ENCODE results near the gene GPR152.
"Not testable (repeated sequence)": the region's sequence is repeated elsewhere in the genome, so short reads cannot be mapped to it uniquely, and the experiment has no call there.

GPR152 gene

GRCh38 chr11:67407688-67408163, 44.8 kb downstream of the GPR152 start:
- no peak for FAIRE-seq

DNA sequence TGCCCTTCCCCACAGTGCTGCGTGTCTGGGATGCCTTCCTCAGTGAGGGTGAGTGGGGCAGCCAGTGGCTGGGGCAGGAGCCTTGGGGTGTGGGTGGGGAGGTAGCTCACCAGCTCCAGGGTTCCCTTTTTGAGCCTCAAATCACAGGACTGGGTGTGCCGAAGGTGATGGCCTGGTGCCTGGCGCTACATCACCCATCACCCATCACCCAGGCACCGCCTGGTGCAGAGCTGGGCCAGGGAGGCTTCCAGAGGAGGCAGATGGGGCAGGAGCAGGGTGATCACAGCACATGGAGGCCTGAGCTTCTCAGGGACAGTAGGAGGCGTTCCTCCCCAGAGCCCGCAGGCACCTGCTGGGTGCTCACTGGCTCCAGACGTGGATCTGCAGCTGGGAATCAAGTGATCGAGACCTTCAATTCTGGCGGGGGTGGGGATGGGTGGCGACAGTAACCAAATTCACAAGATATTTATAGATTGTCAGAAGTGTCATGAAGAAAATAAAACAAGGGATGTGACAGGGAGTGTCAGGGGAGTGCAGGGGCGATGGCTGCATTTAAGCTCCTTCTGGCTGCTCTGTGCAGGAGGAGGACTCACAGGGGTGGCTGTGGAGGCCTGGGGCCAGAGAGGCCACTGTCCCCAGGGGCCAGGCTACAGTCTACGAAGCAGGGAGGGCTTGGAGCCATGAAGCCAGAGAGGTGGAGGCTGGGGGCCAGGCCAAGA, 45.4 kb downstream of the GPR152 start:
- no peak for FAIRE-seq

- FAIRE-seq, result no peak
Observed at GRCh38 chr11:67406420-67406968, 46.0 kb downstream of the GPR152 start.

DNA sequence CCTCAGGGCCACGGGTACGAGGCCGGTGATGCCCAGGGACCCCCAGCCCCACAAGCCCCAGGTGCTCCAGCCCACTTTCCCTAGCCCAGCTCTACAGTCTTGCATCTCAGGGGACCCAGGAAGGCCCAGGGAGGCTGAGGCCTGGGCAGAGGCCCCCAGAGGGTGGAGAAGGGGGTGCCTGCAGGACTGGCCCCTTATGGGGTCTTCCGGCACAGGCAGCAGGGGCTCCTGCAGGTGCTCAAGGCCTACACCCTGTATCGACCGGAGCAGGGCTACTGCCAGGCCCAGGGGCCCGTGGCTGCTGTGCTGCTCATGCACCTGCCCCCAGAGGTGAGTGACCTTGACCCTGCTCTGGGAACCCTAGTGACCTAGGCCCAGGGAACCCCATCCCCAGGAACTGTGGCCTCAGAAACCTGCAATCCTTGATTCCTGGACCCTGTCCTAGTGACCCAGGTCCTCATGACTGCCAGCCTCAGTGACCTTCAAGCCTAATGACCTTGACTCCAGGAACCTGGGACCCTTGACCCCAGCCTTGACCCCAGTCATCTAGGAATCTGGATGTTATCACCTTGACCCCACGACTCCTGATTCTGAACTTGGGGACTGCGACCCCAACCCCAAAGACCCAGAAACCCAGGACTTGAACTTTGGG, 46.7 kb downstream of the GPR152 start:
- FAIRE-seq, result no peak

DNA sequence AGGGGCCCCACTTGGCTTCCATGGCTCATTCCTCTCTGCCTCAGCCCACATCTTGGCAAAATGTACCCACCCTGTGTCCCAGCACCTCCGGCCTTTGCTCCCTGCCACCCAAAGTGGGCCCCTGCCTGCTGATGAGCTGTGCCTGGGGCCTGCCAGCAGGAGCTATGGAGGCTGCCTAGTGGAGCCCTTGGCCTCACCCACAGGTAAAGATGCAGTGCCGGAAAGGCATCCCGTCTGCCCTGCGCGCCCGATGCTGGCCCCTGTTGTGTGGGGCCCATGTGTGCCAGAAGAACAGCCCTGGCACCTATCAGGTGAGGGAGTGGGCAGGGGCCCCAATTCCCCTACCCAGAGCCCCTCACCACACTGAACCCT, 47.3 kb downstream of the GPR152 start:
- no peak for FAIRE-seq

GRCh38 chr11:67404515-67405195, 47.9 kb downstream of the GPR152 start:
- no peak for FAIRE-seq

DNA sequence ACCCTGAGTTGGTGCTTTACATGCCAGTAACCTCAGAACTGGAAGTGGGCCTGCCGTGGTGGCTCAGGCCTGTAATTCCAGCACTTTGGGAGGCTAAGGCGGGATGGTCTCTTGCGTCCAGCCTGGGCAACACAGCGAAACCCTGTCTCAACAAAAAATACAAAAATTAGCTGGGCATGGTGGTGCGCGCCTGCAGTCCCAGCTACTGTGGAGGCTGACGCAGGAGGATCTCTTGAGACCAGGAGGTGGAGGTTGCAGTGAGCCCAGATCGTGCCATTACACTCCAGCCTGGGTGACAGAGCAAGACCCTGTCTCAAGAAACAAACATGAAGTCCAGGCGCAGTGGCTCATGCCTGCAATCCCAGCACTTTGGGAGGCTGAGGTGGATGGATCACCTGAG, 49.4 kb downstream of the GPR152 start:
- not testable (repeated sequence) for FAIRE-seq

DNA sequence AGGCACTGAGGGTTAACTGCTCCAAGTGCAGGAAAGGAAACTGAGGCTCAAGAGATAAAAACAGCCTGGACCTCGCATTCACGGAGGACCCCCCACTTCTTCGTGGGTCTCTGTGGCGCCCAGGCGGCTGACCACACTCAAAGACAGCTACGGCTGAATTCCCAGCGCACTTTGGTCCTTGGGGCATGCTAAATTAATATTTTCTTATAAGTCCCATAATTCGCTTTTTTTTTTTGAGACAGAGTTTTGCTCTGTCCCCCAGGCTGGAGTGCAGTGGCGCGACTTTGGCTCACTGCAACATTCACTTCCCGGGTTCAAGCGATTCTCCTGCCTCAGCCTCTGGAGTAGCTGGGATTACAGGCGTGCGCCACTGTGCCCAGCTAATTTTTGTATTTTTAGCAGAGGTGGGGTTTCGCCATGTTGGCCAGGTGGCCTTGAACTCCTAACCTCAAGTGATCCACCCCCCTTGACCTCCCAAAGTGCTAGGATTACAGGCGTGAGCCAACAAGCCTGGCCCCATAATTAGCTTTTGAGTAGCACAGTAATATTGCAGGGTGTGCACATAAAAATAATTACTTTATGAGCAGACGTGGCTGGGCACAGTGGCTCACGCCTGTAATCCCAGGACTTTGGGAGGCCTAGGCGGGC, 50.2 kb downstream of the GPR152 start:
- not testable (repeated sequence) for FAIRE-seq

- FAIRE-seq, result no peak
Observed at GRCh38 chr11:67401495-67402191, 50.9 kb downstream of the GPR152 start, which contains the start of gene PPP1CA. TSS of gene PPP1CA (minus strand) at chr11:67401858. CDS start at chr11:67401782, 76 bp downstream.
